ENCODE results near the gene GHRL.
"Not testable (repeated sequence)": the region's sequence is repeated elsewhere in the genome, so short reads cannot be mapped to it uniquely, and the experiment has no call there.

Gene GHRL

GRCh38 chr3:10300087-10300486 lies 7.3 kb upstream of the GHRL start:
- in situ Hi-C loops (cut with HindIII; ENCODE audit: low sequenced_read_pairs), result no loop called here

- in situ Hi-C loops (cut with HindIII; ENCODE audit: low sequenced_read_pairs), result no loop called here
Measured at GRCh38 chr3:10299679-10300078, 6.9 kb upstream of the GHRL start.

DNA sequence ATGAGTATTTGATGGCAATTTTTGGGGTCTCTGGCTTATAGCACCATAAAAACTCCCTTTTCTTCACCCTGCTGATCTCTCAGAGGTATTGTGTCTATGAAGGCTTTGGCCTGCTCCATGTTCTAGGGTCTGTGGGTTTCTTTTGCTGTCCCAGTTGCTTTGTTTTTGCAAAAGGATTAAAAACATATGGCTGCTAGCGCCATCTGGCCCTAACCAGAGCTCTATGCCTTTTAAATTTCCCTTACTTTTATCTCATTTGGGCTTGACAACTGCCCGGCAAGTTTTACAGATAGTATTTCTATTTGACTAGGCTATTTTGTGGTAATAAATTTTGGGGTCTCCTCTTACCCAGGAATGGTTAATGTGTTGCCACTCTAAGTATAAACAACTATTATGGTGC lies 6.4 kb upstream of the GHRL start:
- in situ Hi-C loops (cut with HindIII; ENCODE audit: low sequenced_read_pairs), result no loop called here

DNA sequence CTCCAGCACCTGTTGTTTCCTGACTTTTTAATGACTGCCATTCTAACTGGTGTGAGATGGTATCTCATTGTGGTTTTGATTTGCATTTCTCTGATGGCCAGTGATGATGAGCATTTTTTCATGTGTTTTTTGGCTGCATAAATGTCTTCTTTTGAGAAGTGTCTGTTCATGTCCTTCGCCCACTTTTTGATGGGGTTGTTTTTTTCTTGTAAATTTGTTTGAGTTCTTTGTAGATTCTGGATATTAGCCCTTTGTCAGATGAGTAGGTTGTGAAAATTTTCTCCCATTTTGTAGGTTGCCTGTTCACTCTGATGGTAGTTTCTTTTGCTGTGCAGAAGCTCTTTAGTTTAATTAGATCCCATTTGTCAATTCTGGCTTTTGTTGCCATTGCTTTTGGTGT lies 5.3 kb upstream of the GHRL start:
- in situ Hi-C loops (cut with HindIII; ENCODE audit: low sequenced_read_pairs), result not testable (repeated sequence)

DNA sequence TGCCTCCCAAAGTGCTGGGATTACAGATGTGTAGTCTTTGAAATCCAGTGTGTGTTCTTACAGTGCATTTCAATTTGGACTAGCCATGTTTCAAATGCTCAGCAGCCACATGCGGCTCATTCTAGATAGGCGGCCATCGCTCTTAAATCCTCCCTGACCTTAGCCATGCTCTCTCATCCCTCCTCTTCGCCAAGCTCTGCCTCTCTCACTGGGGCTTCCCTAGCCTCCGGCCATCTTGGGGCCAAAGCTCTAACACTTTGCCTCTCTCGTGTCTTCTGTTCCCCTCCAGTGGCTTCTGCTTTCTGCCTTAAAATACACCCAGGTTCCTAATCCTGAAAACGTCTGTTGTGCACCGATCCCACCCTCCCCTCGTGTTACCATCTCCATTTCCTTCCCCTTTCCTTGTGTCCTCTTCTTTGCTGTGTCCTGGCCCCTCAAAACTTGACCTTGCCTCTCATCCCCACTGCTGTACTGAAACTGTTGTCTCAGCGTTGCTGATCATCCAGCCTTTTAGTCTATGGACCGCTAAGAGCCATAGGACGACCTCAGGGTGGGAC lies 1.4 kb upstream of the GHRL start:
- in situ Hi-C loops (cut with HindIII; ENCODE audit: low sequenced_read_pairs), result no loop called here

DNA sequence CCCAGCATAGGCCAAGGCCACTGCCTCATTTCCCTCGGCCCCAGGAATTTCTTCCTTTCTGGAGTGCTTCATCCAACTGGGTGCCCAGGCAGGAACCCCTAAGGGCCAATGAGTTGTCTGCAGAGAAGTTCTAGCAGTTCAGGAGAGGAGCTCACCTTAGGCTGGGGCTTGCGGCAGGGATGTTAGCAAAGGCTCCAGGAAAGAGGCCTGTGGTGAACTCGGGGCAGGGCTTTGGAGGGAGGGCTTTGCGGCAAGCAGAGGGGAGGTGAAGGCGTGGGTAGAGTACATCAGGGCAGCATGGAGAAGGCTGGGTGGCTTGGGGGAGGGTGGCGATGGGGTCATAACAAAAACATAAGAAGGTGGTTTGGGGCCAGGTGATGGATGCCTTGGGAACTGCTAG lies 1.1 kb downstream of the GHRL start:
- in situ Hi-C loops (cut with HindIII; ENCODE audit: low sequenced_read_pairs), result no loop called here

DNA sequence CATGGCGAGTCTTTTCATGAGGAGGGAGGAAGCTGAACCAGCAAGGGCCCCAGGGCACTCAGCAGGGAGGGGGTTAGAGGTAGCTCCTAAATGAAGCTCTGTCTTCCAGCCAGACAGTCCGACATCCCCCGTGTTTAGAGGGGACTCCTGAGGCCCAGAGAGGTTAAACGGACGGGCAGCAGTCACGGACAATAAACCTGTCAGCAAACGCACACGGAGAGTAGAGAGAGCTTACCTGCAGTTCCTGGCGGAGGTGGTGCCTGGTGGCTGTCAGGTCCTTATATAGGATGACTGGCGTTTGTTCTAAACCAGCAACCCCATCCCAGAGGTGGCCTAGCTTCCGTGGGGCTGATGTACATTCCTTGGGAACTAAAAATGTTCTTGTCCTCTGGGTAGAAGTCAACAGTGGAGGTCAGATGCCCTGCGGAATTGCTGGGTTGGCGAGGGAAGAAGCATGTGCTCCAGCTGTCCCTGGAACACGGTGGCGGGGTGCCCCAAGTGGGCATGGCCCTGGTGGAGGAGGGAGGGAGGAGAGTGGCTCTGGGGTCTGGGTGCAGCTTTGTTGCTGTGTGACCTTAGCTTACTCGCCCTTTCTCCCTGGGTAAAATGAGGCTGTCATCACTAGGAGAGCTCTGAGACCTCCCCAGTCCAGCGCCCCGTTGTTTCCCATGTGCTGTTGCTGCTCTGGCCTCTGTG lies 2.1 kb downstream of the GHRL start:
- in situ Hi-C loops (cut with HindIII; ENCODE audit: low sequenced_read_pairs), result no loop called here

DNA sequence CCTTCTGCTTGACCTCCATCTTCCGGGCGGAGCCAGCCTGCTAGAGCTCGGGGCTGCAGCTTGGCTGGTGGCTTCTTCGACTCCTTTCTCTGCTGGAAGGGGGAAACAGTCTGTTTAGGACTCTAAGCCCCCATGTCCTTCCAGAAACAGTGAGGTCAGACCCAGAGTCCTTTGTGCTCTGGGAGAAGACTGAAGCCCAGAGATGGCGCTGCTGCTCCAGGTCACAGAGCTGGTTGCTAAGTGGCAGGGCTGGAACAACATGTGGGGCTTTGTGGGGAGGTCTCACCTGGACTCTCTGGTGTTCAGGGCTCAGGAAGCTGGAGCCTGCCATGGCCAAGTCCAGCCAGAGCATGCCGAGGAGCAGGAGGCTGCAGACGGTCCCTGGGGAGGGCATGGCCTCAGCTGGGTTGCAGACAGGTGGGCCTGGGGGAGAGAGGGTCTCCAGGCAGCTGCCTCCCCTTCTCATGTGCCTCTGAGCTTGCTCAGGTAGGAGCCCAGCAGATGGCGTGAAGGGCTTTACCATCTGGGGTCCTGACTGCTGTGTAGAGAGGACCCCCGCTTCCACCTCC lies 2.9 kb downstream of the GHRL start:
- in situ Hi-C loops (cut with HindIII; ENCODE audit: low sequenced_read_pairs), result no loop called here

DNA sequence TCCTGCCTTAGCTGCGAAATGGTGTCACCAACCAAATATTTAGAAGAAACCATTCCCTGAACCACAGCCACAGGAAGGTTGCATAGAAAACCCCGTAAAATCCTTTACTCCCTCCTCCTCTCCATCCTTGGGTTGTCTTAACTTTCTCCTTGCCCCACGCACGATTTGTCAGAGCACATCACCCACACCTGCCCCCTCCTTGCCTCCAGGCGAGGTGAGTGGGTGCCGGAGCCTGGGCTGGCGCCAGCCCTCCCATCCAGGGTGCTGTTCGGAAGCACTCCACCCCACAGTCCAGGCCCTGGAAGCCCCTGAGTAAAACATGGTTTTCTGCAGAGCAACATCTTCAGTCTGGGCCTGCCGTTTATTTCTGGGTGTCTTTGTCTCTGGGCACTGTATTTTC lies 3.7 kb downstream of the GHRL start:
- in situ Hi-C loops (cut with HindIII; ENCODE audit: low sequenced_read_pairs), result no loop called here

GRCh38 chr3:10288575-10288960 lies 4.2 kb downstream of the GHRL start:
- in situ Hi-C loops (cut with HindIII; ENCODE audit: low sequenced_read_pairs), result no loop called here

GRCh38 chr3:10287936-10288574 lies 4.7 kb downstream of the GHRL start:
- in situ Hi-C loops (cut with HindIII; ENCODE audit: low sequenced_read_pairs), result no loop called here

DNA sequence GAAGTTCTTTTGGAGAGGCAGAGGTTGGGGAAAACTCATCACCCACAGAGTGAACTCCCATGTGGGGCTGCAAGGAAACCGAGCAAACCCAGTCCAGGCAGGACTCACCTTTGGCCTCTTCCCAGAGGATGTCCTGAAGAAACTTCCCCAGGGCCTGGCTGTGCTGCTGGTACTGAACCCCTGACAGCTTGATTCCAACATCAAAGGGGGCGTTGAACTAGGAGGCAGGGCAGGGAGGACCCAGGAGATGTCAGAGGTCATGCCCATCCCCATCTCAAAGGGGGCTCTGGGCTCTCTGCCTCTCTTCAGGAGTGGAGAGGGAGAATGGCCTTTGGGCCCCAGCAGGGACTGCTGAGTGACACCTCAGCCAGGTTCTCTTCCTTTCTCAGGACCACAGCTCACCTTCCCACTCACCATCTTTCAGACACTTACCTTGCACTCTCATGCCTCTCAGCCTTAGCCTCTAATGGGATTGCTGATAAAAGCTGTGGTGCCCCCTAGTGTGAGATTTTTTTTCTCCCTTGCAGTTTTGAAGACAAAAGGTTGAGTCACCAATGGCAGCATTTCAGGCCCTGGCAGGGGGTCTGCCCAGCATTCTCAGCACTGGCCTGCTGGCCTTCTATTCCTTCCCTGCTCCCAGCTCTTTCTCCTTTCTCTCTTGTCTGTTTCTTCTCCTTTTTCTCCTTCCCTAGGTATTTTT lies 6.0 kb downstream of the GHRL start:
- in situ Hi-C loops (cut with HindIII; ENCODE audit: low sequenced_read_pairs), result no loop called here

DNA sequence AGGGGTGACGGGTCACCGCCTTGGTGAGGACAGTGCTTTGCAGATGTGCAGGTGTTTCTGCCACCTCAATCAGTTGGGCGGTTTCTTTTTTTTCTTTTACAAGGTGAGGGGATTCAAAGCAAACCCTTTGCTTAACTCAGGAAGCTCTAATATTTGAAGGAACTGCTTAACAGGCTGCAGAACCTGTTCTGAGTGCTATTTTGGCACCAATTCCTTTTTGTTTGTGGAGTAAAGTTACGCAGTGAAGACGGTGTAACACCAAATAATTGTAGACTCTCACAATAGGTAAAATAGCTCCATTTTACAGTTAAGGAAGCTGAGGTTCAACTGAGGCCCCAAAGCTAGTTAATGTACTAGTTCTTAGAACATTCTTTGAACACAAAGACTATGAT lies 6.6 kb downstream of the GHRL start:
- in situ Hi-C loops (cut with HindIII; ENCODE audit: low sequenced_read_pairs), result no loop called here

- in situ Hi-C loops (cut with HindIII; ENCODE audit: low sequenced_read_pairs), result no loop called here
Measured at GRCh38 chr3:10285272-10286132, 7.2 kb downstream of the GHRL start.

DNA sequence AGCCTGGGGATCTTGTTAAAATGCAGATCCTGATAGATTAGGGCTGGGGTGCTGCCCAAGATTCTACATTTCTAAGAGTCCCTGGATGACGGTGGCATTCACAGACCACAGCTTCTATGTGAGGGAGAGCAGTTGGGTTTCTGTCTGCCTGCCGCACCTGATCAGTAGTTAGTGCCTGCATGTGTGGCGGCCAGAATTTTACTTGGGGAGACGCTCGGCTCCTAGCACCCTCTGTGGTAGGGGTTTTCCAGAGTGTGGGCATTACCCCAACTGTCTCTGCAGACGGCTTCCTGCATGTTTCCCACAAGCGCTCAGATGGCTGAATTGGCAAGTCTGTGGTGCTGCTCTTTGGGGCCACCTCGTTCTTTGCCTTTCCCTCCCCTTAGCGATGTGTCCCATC lies 8.3 kb downstream of the GHRL start:
- in situ Hi-C loops (cut with HindIII; ENCODE audit: low sequenced_read_pairs), result no loop called here

DNA sequence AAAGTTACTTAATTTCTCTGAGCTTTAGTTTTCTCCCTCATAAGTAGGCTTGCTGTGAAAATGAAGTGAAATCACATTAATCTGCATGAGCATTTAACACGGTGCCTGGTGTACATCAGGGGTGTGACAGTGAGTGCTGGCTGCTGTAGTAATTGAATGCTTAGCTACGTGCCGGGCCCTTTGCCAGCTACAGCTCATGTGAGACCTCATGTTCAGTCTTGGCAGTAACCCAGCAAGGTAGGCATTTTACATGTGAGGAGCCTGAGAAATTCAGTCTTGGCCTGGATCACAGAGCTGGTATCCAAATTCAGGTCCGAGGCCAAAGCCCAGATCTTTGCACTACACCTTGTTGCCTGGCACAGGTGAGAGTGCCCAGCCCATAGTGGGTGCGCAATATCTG lies 9.1 kb downstream of the GHRL start:
- in situ Hi-C loops (cut with HindIII; ENCODE audit: low sequenced_read_pairs), result no loop called here

DNA sequence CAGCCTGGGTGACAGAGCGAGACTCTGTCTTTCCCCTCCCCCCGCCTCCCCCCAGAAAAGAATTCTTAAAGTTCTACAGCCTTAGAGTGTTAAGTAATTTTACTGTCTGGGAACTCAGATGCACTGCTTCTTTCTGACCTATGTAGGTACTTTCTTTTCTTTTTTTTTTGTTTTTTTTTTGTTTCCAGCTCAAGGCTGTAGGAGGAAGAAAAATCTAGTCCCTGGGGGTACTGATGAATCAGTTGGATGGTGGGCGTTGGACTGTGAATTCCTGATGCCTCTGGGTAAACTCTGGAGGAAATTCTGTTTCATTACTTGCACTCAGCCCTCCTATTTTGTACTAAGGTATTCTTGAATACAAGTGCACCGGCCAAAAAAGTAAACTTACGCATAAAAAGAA lies 10.8 kb downstream of the GHRL start:
- in situ Hi-C loops (cut with HindIII; ENCODE audit: low sequenced_read_pairs), result no loop called here

DNA sequence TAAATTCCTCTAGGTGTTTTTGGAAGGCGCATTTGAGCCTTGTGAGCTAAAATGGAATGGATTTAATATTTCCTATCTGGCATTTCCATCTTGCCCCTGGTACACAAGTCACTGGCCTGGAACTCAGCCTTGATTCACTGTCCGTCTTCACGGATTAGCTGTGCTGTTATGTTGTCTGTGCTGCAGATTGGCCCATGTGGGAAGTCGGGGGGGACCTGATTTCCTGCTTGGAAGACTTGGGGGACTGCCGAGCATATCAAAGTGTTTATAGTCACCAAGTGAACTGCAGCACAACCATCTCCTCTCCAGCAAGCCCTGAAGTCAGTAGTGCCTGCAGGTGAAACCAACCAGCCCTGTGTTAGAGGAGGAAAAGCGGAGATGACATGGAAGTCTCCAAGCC lies 12.2 kb downstream of the GHRL start:
- in situ Hi-C loops (cut with HindIII; ENCODE audit: low sequenced_read_pairs), result no loop called here

DNA sequence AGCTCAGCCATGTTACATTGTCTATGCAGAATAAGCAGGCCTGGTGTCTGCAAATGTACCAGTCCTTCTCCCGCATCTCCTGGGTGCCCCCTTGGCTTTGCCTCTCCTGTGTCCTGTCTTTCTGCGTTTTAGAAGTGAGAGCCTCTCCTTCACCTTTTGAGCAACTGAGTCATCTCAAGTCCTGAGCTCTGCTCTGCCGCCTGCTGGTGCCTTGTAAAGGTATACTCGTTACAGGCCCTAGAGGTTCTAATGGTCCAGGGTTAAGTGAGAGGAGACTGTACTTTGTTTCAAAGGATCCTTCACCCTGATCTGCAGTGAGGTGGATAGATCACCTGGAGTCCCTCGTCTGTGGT lies 12.6 kb downstream of the GHRL start:
- in situ Hi-C loops (cut with HindIII; ENCODE audit: low sequenced_read_pairs), result no loop called here

DNA sequence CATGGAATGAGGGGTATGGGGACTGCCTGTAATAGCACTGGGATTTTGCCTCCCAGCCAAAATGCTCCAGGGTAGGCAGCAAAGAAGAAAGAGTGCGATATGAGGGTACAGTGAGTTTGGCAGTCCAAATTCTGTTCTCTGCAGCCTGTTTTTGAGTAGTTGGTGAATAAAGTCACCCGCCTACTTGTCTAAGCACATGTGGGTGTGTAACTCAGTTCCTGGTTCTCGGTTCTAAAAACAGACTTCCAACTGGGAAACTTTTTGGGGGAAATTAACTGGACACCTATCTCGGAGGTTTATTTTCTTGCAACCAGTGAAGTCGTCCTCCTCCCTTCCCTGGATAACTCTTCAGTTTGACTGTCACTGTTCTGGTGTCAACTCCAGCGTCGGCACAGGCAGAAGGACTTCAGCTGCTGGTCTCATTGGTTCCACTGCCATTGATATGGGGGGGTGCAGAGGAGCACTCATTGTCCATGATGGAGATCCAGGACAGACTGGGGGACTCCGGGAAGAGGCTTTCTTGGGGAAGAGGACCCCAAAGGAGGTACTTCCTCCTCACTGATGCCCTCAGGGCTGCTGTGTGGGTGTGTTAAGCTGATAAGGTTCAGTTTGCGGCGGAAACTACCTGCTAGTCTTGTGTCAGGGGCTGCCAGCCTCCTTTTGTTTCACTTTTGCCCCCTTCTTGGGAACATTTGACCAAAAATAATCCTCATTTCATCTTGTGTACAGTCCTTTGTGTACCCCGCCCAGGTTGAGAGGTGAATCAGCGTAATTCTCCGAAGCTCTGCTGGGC lies 13.2 kb downstream of the GHRL start:
- in situ Hi-C loops (cut with HindIII; ENCODE audit: low sequenced_read_pairs), result no loop called here

Data from endothelial cell of hepatic sinusoid (primary cell).